Motor neuron (in vitro differentiated cells): ENCODE results near the gene ADSL. TPM values are rescaled to one million over a fixed set of nuclear protein-coding genes. Genes with fewer than 3 reads are reported as not detected.
A peak's percentile ranks its signal among the peaks of the same experiment; 100 is the strongest.
"Not testable (repeated sequence)": the region's sequence is repeated elsewhere in the genome, so short reads cannot be mapped to it uniquely, and the experiment has no call there.

ENCODE experiments used
- ATAC-seq, 8 experiments: fragments of 200-7000 bp; cut with Tn5 transposase; replicated peaks in 6 of 8; 2 replicates each; pipeline ENCODE4 v1.8.0; 2021; ENCODE audit warnings: mild to moderate bottlenecking in 8 of 8, moderate library complexity in 8 of 8
- H3K27ac ChIP-seq, 2 donors: fragments of 250-450 bp; sonication (Bioruptor Pico); 2 replicates each; pipeline ENCODE4 v1.9.0; 2021; ENCODE audit warnings: antibody characterized with exemption in 2 of 2, mild to moderate bottlenecking in 2 of 2, moderate library complexity in 1 of 2
- H3K4me1 ChIP-seq, 2 donors: fragments of 250-450 bp; sonication (Bioruptor Pico); replicated peaks in 1 of 2; 2 replicates each; pipeline ENCODE4 v1.6.1; 2021; ENCODE audit warnings: antibody characterized with exemption in 2 of 2, mild to moderate bottlenecking in 2 of 2, moderate library complexity in 1 of 2
- H3K4me3 ChIP-seq, 5 donors: fragments of 250-450 bp; sonication (Bioruptor Pico); 2 replicates each; pipeline ENCODE4 v1.9.0; 2021; ENCODE audit warnings: antibody characterized with exemption in 5 of 5, mild to moderate bottlenecking in 5 of 5, moderate library complexity in 4 of 5
- WGBS, 10 experiments: fragments of 450-650 bp; shearing (Covaris generic); methylation state at CpG; one replicate each; pipeline ENCODE4 v1.0.0; 2022; 5-methylcytosine and 5-hydroxymethylcytosine counted together
- in situ Hi-C, 9 experiments: fragments of 400-800 bp; cut with MboI; loops; one replicate each; pipeline ENCODE4 v1.15.0; 2021; ENCODE audit warnings: low sequenced_read_pairs in 9 of 9, low pct_unique_long_range_greater_than_20kb in 2 of 9; ENCODE audit not compliant: unreplicated experiment in 9 of 9
- total RNA-seq, 8 experiments: library from RNA; unstranded; fragments of 300-600 nt; gene quantifications; 2 replicates each; pipeline versions ENCODE4 v1.2.3 to v1.2.4, GENCODE V29; 2022

ADSL gene
- 10 to 100 TPM; 49.8 to 98.7 (median 80.0) TPM for total RNA-seq

GRCh38 chr22:40346185-40347118, at the start of gene ADSL:
ADSL (plus strand) TSS chr22:40346500; CDS start chr22:40346559, 59 bp downstream.
- in situ Hi-C loops, result no loop called here
- ATAC-seq, result peak; percentile 91 to 99 (median 98)
- 0 to 3% (median 0%) methylated on average over 2 to 27 of the region's 65 CpGs; no CpG with 5 or more reads in 2 of the 10 experiments for WGBS, 10 experiments
- Histone ChIP-seq H3K27ac (peak within 1 kb of the TSS; percentile 70 to 91), H3K4me1 (peaks cover 9 to 14% of the 10 kb centered on the region in 2 donors), H3K4me3 (peak within 1 kb of the TSS; percentile 66 to 99 (median 72))

GRCh38 chr22:40300316-40300715, 46.0 kb upstream of the ADSL start:
- Histone ChIP-seq H3K27ac (no peak overlapping the region), H3K4me3 (no peak overlapping the region), H3K4me1 (no peaks in the 10 kb centered on the region)
- no peak for ATAC-seq
- in situ Hi-C loops, result no loop called here

GRCh38 chr22:40300884-40301672, 45.2 kb upstream of the ADSL start:
- Histone ChIP-seq H3K4me3 (no peak overlapping the region), H3K4me1 (no peaks in the 10 kb centered on the region), H3K27ac (no peak overlapping the region)
- 92 to 100% (median 100%) methylated on average over 1 to 5 of the region's 11 CpGs; no CpG with 5 or more reads in 5 of the 10 experiments for WGBS, 10 experiments
- in situ Hi-C loops, result no loop called here
- no peak for ATAC-seq

- WGBS, 10 experiments, result 96 to 100% (median 97%) methylated on average over 2 to 11 of the region's 11 CpGs; no CpG with 5 or more reads in 3 of the 10 experiments
- H3K4me1 ChIP-seq, result no peaks in the 10 kb centered on the region
- ATAC-seq, result no peak
- no peak overlapping the region for H3K4me3 ChIP-seq
- in situ Hi-C loops, result no loop called here
- H3K27ac ChIP-seq, result no peak overlapping the region
Observed at GRCh38 chr22:40302149-40302548, 44.2 kb upstream of the ADSL start.

- H3K4me3 ChIP-seq, result no peak overlapping the region
- 88 to 100% (median 97%) methylated on average over 2 to 5 of the region's 5 CpGs for WGBS, 10 experiments
- ATAC-seq, result no peak
- in situ Hi-C loops, result no loop called here
- H3K27ac ChIP-seq, result no peak overlapping the region
- H3K4me1 ChIP-seq, result no peaks in the 10 kb centered on the region
Observed at GRCh38 chr22:40305625-40306024, 40.7 kb upstream of the ADSL start.

- WGBS, 10 experiments, result 71 to 100% (median 85%) methylated on average over 1 to 6 of the region's 6 CpGs; no CpG with 5 or more reads in 1 of the 10 experiments
- H3K27ac ChIP-seq, result no peak overlapping the region
- no peak overlapping the region for H3K4me3 ChIP-seq
- in situ Hi-C loops, result no loop called here
- H3K4me1 ChIP-seq, result no peaks in the 10 kb centered on the region
- peak in 3 of 8 experiments; percentile 16 to 92 (median 36) for ATAC-seq
Observed at GRCh38 chr22:40308999-40309573, 37.2 kb upstream of the ADSL start.

GRCh38 chr22:40309631-40310030, 36.7 kb upstream of the ADSL start:
- Histone ChIP-seq H3K27ac (no peak overlapping the region), H3K4me1 (no peaks in the 10 kb centered on the region), H3K4me3 (no peak overlapping the region)
- ATAC-seq, result no peak
- in situ Hi-C loops, result no loop called here

- WGBS, 10 experiments, result 13 to 98% (median 91%) methylated on average over 2 to 9 of the region's 9 CpGs; no CpG with 5 or more reads in 1 of the 10 experiments
- H3K4me1 ChIP-seq, result no peaks in the 10 kb centered on the region
- peak in 2 of 8 experiments; percentile 19 to 40 for ATAC-seq
- in situ Hi-C loops, result no loop called here
- H3K27ac ChIP-seq, result no peak overlapping the region
- no peak overlapping the region for H3K4me3 ChIP-seq
Observed at GRCh38 chr22:40310081-40310767, 36.1 kb upstream of the ADSL start.

- no peak overlapping the region for H3K27ac ChIP-seq
- no peaks in the 10 kb centered on the region for H3K4me1 ChIP-seq
- 31 to 100% (median 85%) methylated on average over 1 to 5 of the region's 5 CpGs; no CpG with 5 or more reads in 2 of the 10 experiments for WGBS, 10 experiments
- no peak for ATAC-seq
- in situ Hi-C loops, result no loop called here
- H3K4me3 ChIP-seq, result no peak overlapping the region
Observed at GRCh38 chr22:40310768-40311120, 35.6 kb upstream of the ADSL start.

- ATAC-seq, H3K27ac ChIP-seq, H3K4me3 ChIP-seq, in situ Hi-C loops, H3K4me1 ChIP-seq: not testable (repeated sequence)
- WGBS, 10 experiments, result 85 to 100% (median 96%) methylated on average over 2 to 9 of the region's 12 CpGs; no CpG with 5 or more reads in 2 of the 10 experiments
Observed at GRCh38 chr22:40311646-40312045, 34.7 kb upstream of the ADSL start.

GRCh38 chr22:40312050-40312449, 34.2 kb upstream of the ADSL start:
- ATAC-seq, result no peak
- in situ Hi-C loops, result no loop called here
- Histone ChIP-seq H3K27ac (no peak overlapping the region), H3K4me3 (no peak overlapping the region), H3K4me1 (no peaks in the 10 kb centered on the region)
- 64 to 100% (median 98%) methylated on average over 1 to 2 of the region's 2 CpGs for WGBS, 10 experiments

- Histone ChIP-seq H3K4me1 (no peaks in the 10 kb centered on the region), H3K4me3 (no peak overlapping the region), H3K27ac (no peak overlapping the region)
- WGBS, 10 experiments, result 20 to 100% (median 89%) methylated on average over 1 to 2 of the region's 2 CpGs; no CpG with 5 or more reads in 2 of the 10 experiments
- no peak for ATAC-seq
- in situ Hi-C loops, result no loop called here
Observed at GRCh38 chr22:40313007-40313406, 33.3 kb upstream of the ADSL start.

- no peak for ATAC-seq
- Histone ChIP-seq H3K4me3 (no peak overlapping the region), H3K27ac (no peak overlapping the region), H3K4me1 (no peaks in the 10 kb centered on the region)
- in situ Hi-C loops, result no loop called here
Observed at GRCh38 chr22:40314041-40314440, 32.3 kb upstream of the ADSL start.
